SK-N-SH treated with all-trans-retinoic acid at 6 μM for 48 hours (cell line): ENCODE results near the gene TAS1R1.

ENCODE experiments used
- ATAC-seq: fragments of 200-7000 bp; cut with Tn5 transposase; 3 replicates; pipeline ENCODE4 v1.9.1; 2020; ENCODE audit warnings: mild to moderate bottlenecking, moderate library complexity
- BACH2 ChIP-seq: fragments of 250-450 bp; sonication (Bioruptor Pico); IDR thresholded peaks from 2 replicates; pipeline ENCODE4 v1.9.0; 2021; ENCODE audit warnings: mild to moderate bottlenecking, borderline replicate concordance
- CSDC2 ChIP-seq: fragments of 250-450 bp; sonication (Bioruptor Pico); IDR thresholded peaks from 2 replicates; pipeline ENCODE4 v1.5.0; 2020; ENCODE audit warnings: mild to moderate bottlenecking, moderate library complexity
- ISL1 ChIP-seq: fragments of 250-450 bp; sonication (Bioruptor Pico); IDR thresholded peaks from 2 replicates; pipeline ENCODE4 v2.1.2; 2022; ENCODE audit warnings: mild to moderate bottlenecking, moderate library complexity
- OSR1 ChIP-seq: fragments of 250-450 bp; sonication (Bioruptor Pico); IDR thresholded peaks from 2 replicates; pipeline ENCODE4 v1.8.0; 2022; ENCODE audit warnings: moderate library complexity, mild to moderate bottlenecking, inconsistent platforms
- PPARA ChIP-seq: fragments of 250-450 bp; sonication (Bioruptor Pico); IDR thresholded peaks from 2 replicates; pipeline ENCODE4 v1.5.0; 2020; ENCODE audit warnings: mild to moderate bottlenecking, borderline replicate concordance
- RARB ChIP-seq: fragments of 250-450 bp; sonication (Bioruptor Pico); IDR thresholded peaks from 2 replicates; pipeline ENCODE4 v1.8.0; 2021; ENCODE audit warnings: mild to moderate bottlenecking, moderate library complexity
- SNAI2 ChIP-seq: fragments of 250-450 bp; sonication (Bioruptor Pico); IDR thresholded peaks from 2 replicates; pipeline ENCODE4 v1.5.0; 2020; ENCODE audit warnings: mild to moderate bottlenecking, moderate library complexity
- TCF4 ChIP-seq: fragments of 250-450 bp; sonication (Bioruptor Pico); IDR thresholded peaks from 2 replicates; pipeline ENCODE4 v1.8.0; 2021; ENCODE audit warnings: mild to moderate bottlenecking, moderate library complexity, borderline replicate concordance
- TOX ChIP-seq: fragments of 250-450 bp; sonication (Bioruptor Pico); IDR thresholded peaks from 2 replicates; pipeline ENCODE4 v1.8.0; 2021; ENCODE audit warnings: mild to moderate bottlenecking, moderate library complexity, borderline replicate concordance
- ZC3H10 ChIP-seq: fragments of 250-450 bp; sonication (Bioruptor Pico); IDR thresholded peaks from 2 replicates; pipeline ENCODE4 v1.5.1; 2021; ENCODE audit warnings: mild to moderate bottlenecking, moderate library complexity
- ZFP3 ChIP-seq: fragments of 250-450 bp; sonication (Bioruptor Pico); IDR thresholded peaks from 2 replicates; pipeline ENCODE4 v1.5.0; 2020; ENCODE audit warnings: mild to moderate bottlenecking, moderate library complexity
- ZFP30 ChIP-seq: fragments of 450-650 bp; formaldehyde crosslinking; IDR thresholded peaks from 2 replicates; pipeline ENCODE4 v1.5.0; 2022; ENCODE audit warnings: mild to moderate bottlenecking, moderate library complexity
- ZNF565 ChIP-seq: fragments of 450-650 bp; formaldehyde crosslinking; conservative IDR thresholded peaks from 2 replicates; pipeline ENCODE4 v1.5.0; 2020; ENCODE audit warnings: low read depth, mild to moderate bottlenecking, moderate library complexity
- ZNF70 ChIP-seq: fragments of 450-650 bp; formaldehyde crosslinking; IDR thresholded peaks from 2 replicates; pipeline ENCODE4 v1.5.0; 2020; ENCODE audit warnings: mild to moderate bottlenecking, moderate library complexity
- ZNF8 ChIP-seq: fragments of 450-650 bp; formaldehyde crosslinking; IDR thresholded peaks from 2 replicates; pipeline ENCODE4 v1.5.0; 2020; ENCODE audit warnings: mild to moderate bottlenecking, moderate library complexity
- TF ChIP-seq, protein P1 (sequence below): fragments of 250-450 bp; sonication (Bioruptor Pico); IDR thresholded peaks from 2 replicates; pipeline ENCODE4 v1.8.0; 2020; ENCODE audit warnings: mild to moderate bottlenecking, moderate library complexity, borderline replicate concordance
- TF ChIP-seq, protein P2 (sequence below): fragments of 250-450 bp; sonication (Bioruptor Pico); IDR thresholded peaks from 2 replicates; pipeline ENCODE4 v1.5.1; 2021; ENCODE audit warnings: mild to moderate bottlenecking, moderate library complexity
- TF ChIP-seq, protein P3 (sequence below): fragments of 250-450 bp; sonication (Bioruptor Pico); IDR thresholded peaks from 2 replicates; pipeline ENCODE4 v1.5.1; 2020; ENCODE audit warnings: low read depth, mild to moderate bottlenecking, moderate library complexity
- TF ChIP-seq, protein P4 (sequence below): fragments of 250-450 bp; sonication (Bioruptor Pico); IDR thresholded peaks from 2 replicates; pipeline ENCODE4 v1.5.0; 2020; ENCODE audit warnings: mild to moderate bottlenecking, moderate library complexity

The TAS1R1 gene

DNA sequence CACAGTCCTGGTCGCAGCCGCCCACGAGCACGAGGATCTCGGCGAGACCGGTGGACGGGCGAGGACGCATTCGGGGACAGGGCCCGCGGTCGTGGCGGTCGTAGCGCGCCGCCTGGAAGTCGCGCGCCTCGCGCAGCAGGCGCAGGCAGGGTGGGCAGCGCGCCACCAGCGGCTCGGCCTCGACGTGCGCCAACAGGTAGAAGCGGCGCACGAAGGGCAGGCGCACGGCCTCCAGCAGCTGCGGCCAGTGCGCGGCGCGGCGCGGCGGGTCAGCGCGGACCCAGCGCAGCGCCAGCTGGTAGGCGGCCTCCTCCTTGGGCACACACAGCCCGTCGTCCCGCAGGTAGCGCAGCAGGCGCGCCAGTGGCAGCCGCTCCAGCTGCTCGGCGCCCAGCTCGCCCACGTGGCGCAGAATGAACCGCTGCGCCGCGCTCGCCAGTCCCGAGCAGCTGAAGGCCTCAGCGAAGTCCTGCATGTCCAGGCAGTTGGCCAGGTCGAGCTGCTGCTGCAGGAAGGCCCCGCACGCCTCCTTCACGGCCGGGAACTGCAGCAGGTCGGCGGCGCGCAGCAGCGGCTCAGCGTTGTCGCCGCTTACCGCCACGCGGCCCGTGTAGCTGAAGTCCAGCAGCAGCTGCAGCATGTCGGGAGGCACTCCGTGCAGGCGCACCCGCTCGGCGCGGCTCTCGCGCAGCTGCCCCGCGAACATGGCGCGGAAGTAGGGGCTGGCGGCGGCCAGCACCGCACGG lies 47.0 kb downstream of the TAS1R1 start:
- ATAC-seq, result peak; percentile 74
- TF ChIP-seq ZFP3 (CRISPR knock-in tag) (0 out of 2 replicates have a peak, but pooled peaks have one; percentile 58), TCF4 (CRISPR knock-in tag) (no peak), BACH2 (no peak), ISL1 (CRISPR knock-in tag) (no peak)
- TF ChIP-seq, all 23 proteins: peak for 1

DNA sequence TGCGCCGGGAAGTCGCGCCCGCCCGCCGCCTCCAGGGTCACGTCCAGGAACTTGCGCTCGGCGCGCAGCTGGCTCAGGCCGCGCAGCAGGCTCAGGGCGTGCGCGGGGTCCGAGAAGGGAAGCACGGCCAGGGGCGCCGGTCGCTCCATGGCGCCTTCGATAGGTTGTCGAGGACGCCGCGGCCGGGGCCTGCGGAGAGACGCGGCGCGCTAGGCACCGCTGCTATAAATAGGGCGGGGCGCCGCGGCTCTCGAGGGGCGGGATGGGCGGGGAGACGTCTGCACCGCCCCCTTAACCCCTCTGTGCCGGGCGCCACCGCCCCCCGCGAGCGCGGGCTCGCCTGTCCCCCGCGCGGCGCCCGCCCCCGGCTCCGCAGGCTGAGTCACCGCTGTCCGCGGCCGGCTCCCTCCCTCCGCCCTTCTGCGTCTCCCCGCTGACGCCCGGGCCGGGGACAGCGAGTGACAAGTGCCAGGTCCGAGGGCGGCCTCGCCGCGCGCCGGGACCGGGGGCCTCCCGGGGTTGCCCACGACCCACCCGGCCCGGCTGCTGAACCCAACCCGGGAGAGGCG lies 47.6 kb downstream of the TAS1R1 start, which contains the start of gene KLHL21:
Gene KLHL21 (minus strand): TSS at position 201 of the 569 bp plus-strand sequence. CDS start 52 bp downstream, at position 149.
- peak; percentile 78 for ATAC-seq
- TF ChIP-seq CSDC2 (CRISPR knock-in tag), result no peak
- no peak for TF ChIP-seq OSR1
- TF ChIP-seq SNAI2 (CRISPR knock-in tag), result no peak
- TF ChIP-seq RARB (CRISPR knock-in tag), result no peak

DNA sequence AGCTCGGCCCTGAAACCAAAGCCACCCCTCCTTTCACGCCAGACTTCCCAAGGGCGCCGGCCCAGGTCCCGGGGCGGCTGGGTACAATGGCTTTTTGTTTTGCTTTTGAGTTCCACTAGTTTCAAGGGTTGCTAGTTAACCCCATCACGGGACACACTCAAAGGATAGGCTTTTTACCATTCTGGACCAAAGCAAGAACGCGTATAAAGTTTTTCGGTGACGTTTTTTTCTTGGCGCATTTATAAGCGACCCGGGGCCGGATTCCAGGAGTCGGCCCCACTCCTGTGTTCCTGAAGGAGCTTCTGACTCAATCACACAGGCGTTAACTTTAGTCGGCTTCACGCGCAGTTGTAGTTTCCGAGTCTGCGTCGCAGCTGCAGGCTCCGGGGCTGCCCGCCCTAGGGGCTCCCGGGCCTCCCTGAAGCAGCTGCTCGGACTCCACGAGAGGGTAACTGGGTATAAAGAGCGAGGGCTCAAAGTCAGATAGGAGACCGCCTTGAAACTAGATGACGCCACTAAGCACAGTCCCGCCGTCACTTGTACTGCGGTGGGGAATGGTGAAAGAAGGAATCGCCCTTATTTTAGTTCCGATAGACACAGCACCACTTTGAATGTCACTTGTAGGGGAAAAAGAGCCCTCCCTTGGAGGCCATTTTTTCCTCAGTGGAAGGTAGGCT lies 48.3 kb downstream of the TAS1R1 start:
- TF ChIP-seq PPARA, result no peak
- no peak for TF ChIP-seq ZNF565 (CRISPR knock-in tag)
- TF ChIP-seq, protein P1, sequence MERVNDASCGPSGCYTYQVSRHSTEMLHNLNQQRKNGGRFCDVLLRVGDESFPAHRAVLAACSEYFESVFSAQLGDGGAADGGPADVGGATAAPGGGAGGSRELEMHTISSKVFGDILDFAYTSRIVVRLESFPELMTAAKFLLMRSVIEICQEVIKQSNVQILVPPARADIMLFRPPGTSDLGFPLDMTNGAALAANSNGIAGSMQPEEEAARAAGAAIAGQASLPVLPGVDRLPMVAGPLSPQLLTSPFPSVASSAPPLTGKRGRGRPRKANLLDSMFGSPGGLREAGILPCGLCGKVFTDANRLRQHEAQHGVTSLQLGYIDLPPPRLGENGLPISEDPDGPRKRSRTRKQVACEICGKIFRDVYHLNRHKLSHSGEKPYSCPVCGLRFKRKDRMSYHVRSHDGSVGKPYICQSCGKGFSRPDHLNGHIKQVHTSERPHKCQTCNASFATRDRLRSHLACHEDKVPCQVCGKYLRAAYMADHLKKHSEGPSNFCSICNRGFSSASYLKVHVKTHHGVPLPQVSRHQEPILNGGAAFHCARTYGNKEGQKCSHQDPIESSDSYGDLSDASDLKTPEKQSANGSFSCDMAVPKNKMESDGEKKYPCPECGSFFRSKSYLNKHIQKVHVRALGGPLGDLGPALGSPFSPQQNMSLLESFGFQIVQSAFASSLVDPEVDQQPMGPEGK (CRISPR knock-in tag), result no peak
- no peak for TF ChIP-seq TOX (CRISPR knock-in tag)
- TF ChIP-seq ZNF70 (CRISPR knock-in tag), result no peak
- TF ChIP-seq TCF4 (CRISPR knock-in tag), result no peak
- no peak for TF ChIP-seq ZFP30 (CRISPR knock-in tag)
- TF ChIP-seq, protein P2, sequence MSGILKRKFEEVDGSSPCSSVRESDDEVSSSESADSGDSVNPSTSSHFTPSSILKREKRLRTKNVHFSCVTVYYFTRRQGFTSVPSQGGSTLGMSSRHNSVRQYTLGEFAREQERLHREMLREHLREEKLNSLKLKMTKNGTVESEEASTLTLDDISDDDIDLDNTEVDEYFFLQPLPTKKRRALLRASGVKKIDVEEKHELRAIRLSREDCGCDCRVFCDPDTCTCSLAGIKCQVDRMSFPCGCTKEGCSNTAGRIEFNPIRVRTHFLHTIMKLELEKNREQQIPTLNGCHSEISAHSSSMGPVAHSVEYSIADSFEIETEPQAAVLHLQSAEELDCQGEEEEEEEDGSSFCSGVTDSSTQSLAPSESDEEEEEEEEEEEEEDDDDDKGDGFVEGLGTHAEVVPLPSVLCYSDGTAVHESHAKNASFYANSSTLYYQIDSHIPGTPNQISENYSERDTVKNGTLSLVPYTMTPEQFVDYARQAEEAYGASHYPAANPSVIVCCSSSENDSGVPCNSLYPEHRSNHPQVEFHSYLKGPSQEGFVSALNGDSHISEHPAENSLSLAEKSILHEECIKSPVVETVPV, result no peak
- TF ChIP-seq SNAI2 (CRISPR knock-in tag), result no peak
- no peak for TF ChIP-seq RARB (CRISPR knock-in tag)
- TF ChIP-seq, protein P3, sequence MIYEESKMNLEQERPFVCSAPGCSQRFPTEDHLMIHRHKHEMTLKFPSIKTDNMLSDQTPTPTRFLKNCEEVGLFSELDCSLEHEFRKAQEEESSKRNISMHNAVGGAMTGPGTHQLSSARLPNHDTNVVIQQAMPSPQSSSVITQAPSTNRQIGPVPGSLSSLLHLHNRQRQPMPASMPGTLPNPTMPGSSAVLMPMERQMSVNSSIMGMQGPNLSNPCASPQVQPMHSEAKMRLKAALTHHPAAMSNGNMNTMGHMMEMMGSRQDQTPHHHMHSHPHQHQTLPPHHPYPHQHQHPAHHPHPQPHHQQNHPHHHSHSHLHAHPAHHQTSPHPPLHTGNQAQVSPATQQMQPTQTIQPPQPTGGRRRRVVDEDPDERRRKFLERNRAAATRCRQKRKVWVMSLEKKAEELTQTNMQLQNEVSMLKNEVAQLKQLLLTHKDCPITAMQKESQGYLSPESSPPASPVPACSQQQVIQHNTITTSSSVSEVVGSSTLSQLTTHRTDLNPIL (CRISPR knock-in tag), result no peak
- ATAC-seq, result peak; percentile 17

DNA sequence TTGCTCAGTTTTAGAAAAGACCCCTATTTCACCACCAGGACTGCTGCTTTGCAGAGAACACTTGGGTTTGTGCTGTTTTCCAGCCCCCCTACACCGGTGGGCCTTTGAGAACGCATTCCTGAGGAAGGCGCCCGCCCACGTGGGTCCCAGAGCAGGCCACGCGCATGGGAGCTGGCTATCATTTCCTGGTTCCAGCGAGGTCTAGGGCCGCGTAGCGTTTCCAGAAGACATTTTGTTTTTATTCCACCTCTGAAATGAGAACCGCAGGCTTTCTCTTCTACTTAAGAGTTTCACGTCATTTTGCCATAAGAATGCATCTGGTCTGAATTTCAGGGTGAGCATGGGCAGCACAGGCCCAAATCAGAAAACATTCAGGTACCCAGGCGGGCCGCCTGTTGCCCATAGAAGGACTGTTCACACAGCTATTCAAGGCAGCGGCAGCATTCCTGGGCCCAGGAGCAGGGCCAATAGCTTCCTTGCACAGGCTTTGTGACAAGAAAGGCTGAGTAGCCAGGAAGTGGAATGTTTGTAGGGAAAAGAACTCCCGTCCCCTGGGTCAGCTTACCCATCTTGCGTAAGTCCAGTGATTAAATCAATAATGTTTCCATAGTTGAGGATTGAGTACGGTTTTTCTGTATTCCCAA lies 48.9 kb downstream of the TAS1R1 start:
- TF ChIP-seq PPARA, result no peak
- ATAC-seq, result no peak

DNA sequence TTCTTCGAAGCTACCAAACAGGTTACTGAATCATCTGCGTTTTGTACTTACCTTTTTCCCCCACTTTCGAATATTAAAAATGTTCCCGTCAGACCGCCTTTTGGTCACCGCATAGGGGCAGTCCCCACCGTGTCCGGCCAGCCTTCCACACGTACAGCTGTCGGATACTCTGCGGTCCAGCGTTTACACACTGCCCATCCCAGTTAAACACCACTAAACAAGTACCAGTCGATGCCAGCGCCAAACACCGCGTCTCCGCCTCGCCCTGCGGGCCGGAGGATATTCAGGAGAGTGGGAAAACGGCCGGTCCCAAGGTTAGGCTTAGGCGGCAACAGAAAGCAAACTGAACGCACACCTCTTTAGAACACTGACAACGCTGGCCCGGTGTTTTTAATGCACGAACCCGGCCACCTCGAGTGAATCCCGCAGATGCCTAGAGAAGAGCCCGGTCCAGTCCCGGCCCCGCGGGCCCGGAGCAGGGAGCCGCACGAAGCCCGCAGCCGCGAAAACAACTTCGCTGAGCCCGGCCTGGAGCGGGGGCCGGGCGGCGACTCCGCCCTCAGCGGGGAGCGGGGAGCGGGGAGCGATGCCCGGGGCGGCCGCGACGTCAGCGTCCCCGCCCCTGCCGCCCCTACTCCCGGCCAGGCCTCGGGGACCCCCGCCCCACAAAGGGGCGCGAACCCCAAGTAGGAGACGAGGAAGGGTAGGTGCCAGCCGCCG lies 57.7 kb downstream of the TAS1R1 start:
- ATAC-seq, result peak; percentile 69
- TF ChIP-seq ZFP3 (CRISPR knock-in tag) (no peak), ZFP30 (CRISPR knock-in tag) (no peak), ZNF70 (CRISPR knock-in tag) (no peak), TCF4 (CRISPR knock-in tag) (no peak), ZC3H10 (CRISPR knock-in tag) (no peak), PPARA (no peak), ZNF8 (no peak), ZNF565 (CRISPR knock-in tag) (no peak), RARB (CRISPR knock-in tag) (no peak), TOX (CRISPR knock-in tag) (no peak)
- TF ChIP-seq, protein P4, sequence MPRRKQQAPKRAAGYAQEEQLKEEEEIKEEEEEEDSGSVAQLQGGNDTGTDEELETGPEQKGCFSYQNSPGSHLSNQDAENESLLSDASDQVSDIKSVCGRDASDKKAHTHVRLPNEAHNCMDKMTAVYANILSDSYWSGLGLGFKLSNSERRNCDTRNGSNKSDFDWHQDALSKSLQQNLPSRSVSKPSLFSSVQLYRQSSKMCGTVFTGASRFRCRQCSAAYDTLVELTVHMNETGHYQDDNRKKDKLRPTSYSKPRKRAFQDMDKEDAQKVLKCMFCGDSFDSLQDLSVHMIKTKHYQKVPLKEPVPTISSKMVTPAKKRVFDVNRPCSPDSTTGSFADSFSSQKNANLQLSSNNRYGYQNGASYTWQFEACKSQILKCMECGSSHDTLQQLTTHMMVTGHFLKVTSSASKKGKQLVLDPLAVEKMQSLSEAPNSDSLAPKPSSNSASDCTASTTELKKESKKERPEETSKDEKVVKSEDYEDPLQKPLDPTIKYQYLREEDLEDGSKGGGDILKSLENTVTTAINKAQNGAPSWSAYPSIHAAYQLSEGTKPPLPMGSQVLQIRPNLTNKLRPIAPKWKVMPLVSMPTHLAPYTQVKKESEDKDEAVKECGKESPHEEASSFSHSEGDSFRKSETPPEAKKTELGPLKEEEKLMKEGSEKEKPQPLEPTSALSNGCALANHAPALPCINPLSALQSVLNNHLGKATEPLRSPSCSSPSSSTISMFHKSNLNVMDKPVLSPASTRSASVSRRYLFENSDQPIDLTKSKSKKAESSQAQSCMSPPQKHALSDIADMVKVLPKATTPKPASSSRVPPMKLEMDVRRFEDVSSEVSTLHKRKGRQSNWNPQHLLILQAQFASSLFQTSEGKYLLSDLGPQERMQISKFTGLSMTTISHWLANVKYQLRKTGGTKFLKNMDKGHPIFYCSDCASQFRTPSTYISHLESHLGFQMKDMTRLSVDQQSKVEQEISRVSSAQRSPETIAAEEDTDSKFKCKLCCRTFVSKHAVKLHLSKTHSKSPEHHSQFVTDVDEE, result no peak
- TF ChIP-seq, protein P1 (CRISPR knock-in tag), result no peak
